OCI-LY1 (cell line): ENCODE results near the gene CTNND2.

Experiments
- EZH2 ChIP-seq: fragments of 200-600 bp; sonication (generic), shearing (Covaris generic); IDR thresholded peaks from 2 replicates; pipeline ENCODE4 v1.8.0; 2017; ENCODE audit warnings: borderline replicate concordance, mixed run types, mild to moderate bottlenecking, antibody characterized with exemption, low read length, moderate library complexity, mixed read lengths
- TF ChIP-seq, protein P1 (sequence below): fragments of 200-600 bp; sonication (generic), shearing (Covaris generic); IDR thresholded peaks from 2 replicates; pipeline ENCODE4 v1.5.1; 2017; ENCODE audit warnings: mild to moderate bottlenecking, antibody characterized with exemption, low read length, moderate library complexity, mixed read lengths

DNA sequence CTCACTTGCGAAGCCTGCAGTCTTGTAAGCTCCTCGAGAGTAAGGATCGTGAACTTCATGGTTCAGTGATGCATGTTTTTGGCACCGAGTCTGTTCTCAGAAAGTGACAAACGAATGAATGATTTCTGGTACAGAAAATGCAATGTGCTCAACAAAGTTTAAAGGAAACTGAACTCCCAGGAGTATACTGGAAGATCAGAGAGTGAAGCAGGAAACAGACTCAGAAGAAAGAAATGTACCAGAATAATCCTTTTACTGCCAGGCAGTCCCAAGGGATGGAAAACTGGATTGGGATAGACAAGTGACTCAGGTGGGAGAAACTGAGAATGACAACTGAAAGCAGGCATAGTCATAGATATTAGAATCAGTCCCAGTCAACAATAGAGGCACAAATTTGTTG, 420.6 kb downstream of the CTNND2 start:
- TF ChIP-seq, protein P1, sequence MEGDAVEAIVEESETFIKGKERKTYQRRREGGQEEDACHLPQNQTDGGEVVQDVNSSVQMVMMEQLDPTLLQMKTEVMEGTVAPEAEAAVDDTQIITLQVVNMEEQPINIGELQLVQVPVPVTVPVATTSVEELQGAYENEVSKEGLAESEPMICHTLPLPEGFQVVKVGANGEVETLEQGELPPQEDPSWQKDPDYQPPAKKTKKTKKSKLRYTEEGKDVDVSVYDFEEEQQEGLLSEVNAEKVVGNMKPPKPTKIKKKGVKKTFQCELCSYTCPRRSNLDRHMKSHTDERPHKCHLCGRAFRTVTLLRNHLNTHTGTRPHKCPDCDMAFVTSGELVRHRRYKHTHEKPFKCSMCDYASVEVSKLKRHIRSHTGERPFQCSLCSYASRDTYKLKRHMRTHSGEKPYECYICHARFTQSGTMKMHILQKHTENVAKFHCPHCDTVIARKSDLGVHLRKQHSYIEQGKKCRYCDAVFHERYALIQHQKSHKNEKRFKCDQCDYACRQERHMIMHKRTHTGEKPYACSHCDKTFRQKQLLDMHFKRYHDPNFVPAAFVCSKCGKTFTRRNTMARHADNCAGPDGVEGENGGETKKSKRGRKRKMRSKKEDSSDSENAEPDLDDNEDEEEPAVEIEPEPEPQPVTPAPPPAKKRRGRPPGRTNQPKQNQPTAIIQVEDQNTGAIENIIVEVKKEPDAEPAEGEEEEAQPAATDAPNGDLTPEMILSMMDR, result no peak
- no peak for TF ChIP-seq EZH2
